Measurements from ENCODE around the gene DACT2.

DACT2 gene

DNA sequence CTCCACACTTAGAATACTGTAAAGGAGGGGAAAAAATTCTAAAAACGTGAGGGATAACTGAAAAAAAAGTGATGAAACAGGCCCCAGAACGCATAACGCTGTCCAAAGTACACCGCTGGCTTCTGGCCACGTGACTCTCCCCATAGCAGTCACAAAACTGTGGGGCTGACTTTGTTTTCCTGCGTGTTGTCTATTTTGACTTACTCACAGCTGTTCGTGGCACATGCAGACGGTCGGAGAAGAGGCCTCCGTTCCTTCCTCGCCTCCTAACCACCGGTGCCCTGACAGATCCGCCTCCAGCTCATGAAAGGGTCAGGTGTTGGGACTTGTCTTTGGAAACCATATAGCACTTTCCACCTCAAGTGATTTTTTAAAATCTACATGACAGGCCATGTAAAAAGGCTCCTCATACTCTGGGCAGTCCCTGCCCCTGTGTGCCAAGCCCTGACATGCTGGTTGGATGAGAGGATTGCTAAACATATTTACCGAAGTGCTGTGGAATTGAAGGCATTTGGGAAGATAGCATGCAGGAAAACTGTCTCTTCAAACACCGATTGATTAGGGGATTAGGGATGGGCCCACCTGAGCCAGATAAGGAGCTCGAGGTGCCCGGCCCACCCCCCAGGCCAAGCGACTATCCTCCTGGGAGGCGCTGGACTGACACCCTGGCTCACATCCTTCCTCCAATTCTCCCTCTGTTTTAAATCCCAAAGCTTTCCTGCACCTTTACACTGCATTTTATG is 54.8 kb downstream of the DACT2 start:
- Histone ChIP-seq H3K27me3 (ENCODE audit: insufficient read depth, low read depth, severe bottlenecking) (no peaks in the 10 kb centered on the region), H3K36me3 (no peaks in the 10 kb centered on the region), H3K9me3 (ENCODE audit: severe bottlenecking) (no peaks in the 10 kb centered on the region), H3K4me3 (ENCODE audit: low read depth, low read length) (no peak overlapping the region), H3K27ac (no peak overlapping the region)
- TF ChIP-seq, protein P1, sequence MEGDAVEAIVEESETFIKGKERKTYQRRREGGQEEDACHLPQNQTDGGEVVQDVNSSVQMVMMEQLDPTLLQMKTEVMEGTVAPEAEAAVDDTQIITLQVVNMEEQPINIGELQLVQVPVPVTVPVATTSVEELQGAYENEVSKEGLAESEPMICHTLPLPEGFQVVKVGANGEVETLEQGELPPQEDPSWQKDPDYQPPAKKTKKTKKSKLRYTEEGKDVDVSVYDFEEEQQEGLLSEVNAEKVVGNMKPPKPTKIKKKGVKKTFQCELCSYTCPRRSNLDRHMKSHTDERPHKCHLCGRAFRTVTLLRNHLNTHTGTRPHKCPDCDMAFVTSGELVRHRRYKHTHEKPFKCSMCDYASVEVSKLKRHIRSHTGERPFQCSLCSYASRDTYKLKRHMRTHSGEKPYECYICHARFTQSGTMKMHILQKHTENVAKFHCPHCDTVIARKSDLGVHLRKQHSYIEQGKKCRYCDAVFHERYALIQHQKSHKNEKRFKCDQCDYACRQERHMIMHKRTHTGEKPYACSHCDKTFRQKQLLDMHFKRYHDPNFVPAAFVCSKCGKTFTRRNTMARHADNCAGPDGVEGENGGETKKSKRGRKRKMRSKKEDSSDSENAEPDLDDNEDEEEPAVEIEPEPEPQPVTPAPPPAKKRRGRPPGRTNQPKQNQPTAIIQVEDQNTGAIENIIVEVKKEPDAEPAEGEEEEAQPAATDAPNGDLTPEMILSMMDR (IDR thresholded peaks at IDR 0.05; ENCODE audit: low read depth, low read length), result no peak
- DNase-seq, result no peak

DNA sequence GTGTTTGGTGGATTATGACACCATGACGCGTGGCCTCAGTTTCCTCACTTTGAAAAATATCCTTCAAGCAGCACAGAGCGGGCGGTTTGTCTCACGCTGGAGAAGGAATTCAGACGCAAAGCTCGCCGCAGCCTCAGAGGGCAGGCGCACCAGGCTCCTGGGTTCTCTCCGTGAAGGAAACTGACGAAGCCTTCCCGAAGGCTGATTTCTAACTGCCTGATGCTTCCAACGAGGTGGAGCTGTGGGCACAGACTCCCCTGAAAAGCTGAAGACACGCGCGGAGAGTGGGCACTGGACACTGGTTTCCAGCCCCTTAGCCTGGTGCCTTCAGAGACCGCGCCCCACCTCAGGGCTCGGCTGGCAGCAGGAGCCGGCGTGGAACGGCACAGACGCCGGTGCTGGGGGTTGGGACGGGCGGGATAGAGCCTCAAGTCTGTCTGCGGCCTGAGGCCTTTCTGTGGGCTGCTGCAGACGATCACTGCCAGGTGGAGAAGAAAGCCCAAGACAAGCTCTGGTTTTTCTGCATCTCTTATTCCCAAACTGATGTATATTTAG is 56.1 kb downstream of the DACT2 start:
- no peaks in the 10 kb centered on the region for H3K9me3 ChIP-seq (ENCODE audit: severe bottlenecking)
- DNase-seq, result no peak
- no peak overlapping the region for H3K27ac ChIP-seq
- no peak overlapping the region for H3K4me3 ChIP-seq (ENCODE audit: low read depth, low read length)
- TF ChIP-seq, protein P1 (IDR thresholded peaks at IDR 0.05; ENCODE audit: low read depth, low read length), result no peak
- H3K27me3 ChIP-seq (ENCODE audit: insufficient read depth, low read depth, severe bottlenecking), result no peaks in the 10 kb centered on the region
- no peaks in the 10 kb centered on the region for H3K36me3 ChIP-seq

DNA sequence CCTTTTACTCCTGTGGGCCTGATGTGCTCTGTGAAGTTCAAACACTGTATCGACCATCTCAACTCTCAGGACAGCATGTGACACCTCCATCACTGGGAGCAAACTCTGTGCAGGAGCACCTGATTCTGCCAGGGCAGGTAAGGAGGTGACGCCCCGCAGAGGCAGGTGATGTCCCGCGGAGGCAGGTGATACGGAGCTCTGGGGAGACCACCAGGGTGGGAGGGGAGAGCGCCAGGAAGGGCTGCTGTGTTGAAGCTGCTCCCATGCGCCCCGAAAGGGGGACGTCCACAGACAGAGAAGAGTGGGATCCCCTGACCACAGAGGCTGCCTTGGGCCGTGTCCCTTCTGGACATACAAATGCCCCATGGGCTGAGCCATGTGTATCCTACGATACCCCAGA is 58.3 kb downstream of the DACT2 start:
- TF ChIP-seq, protein P1 (IDR thresholded peaks at IDR 0.05; ENCODE audit: low read depth, low read length), result no peak
- Histone ChIP-seq H3K36me3 (no peaks in the 10 kb centered on the region), H3K27ac (no peak overlapping the region), H3K27me3 (ENCODE audit: insufficient read depth, low read depth, severe bottlenecking) (no peaks in the 10 kb centered on the region), H3K9me3 (ENCODE audit: severe bottlenecking) (no peaks in the 10 kb centered on the region), H3K4me3 (ENCODE audit: low read depth, low read length) (no peak overlapping the region)
- DNase-seq, result no peak

DNA sequence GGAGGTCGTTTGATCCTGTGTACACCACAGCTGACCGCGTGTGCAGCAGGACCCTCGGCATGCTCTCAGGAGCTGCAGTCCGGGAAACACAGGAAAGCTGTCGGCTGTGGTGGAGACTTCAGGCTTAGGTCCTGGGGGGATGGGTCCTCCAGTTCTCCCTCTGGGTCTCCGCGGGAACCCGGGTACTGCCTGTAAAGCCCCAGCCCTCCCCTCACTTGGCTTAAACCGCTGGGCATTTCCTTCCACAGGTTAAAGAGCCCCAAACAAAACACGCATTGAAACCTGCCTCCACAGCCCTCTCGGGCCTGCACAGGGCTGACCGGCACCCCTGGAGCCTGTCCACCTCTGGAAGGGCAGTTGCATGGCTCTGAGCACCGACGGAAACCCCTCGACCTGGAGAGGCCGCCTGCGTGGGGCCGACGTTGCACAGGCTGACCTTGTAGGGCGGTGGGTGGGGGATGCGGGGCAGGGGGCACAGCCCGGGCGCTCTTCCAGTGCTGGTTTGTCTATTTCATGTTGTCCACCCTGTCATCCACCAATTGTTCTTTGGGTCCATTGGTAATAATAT is 59.1 kb downstream of the DACT2 start:
- DNase-seq, result no peak
- Histone ChIP-seq H3K27ac (no peak overlapping the region), H3K9me3 (ENCODE audit: severe bottlenecking) (no peaks in the 10 kb centered on the region), H3K4me3 (ENCODE audit: low read depth, low read length) (no peak overlapping the region), H3K27me3 (ENCODE audit: insufficient read depth, low read depth, severe bottlenecking) (no peaks in the 10 kb centered on the region), H3K36me3 (no peaks in the 10 kb centered on the region)
- TF ChIP-seq, protein P1 (IDR thresholded peaks at IDR 0.05; ENCODE audit: low read depth, low read length), result no peak

DNA sequence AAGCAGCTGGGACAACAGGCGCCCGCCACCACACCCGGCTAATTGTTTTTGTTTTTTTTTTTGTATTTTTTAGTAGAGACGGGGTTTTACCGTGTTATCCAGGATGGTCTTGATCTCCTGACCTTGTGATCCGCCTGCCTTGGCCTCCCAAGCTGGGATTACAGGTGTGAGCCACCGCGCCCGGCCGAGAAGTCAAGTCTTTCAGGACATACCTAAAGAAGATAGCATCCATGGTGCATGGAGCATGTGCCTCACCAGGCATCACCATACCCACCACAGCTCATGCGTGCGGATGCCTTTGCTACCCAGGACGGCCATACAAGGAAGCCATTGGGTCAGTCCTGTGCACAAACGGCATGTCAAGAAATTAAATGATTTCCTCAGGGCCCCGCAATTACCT is 60.8 kb downstream of the DACT2 start:
- TF ChIP-seq, protein P1 (IDR thresholded peaks at IDR 0.05; ENCODE audit: low read depth, low read length), result no peak
- no peaks in the 10 kb centered on the region for H3K27me3 ChIP-seq (ENCODE audit: insufficient read depth, low read depth, severe bottlenecking)
- H3K4me3 ChIP-seq (ENCODE audit: low read depth, low read length), result no peak overlapping the region
- H3K9me3 ChIP-seq (ENCODE audit: severe bottlenecking), result no peaks in the 10 kb centered on the region
- H3K27ac ChIP-seq, result no peak overlapping the region
- no peak for DNase-seq
- H3K36me3 ChIP-seq, result no peaks in the 10 kb centered on the region

All from WERI-Rb-1 (cell line).